ENCODE results near the gene ACAA2. TPM values are rescaled to one million over a fixed set of nuclear protein-coding genes. Genes with fewer than 3 reads are reported as not detected.

The ACAA2 gene
- total and polyA plus RNA-seq, 2 experiments from 2014 or later: 91.1 to 126 TPM

DNA sequence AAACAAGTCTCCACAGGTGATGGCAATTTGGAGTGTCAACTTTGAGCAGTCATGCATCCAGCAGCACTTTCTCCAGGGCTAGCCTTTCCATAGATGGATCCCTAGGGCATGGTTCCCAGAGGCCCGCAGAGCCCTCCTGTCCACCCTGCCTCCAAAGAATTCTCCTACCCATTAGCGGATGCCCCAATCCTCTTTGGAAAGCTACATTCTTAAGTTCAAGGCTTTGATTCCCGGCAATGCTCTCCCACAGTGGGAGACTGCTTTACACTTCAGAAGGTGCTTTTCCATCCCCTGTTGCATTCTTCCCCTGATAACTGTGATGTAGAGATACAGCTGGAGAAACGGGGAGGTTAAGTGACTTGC lies 61.3 kb downstream of the ACAA2 start (continued):
- TF ChIP-seq, protein P1, sequence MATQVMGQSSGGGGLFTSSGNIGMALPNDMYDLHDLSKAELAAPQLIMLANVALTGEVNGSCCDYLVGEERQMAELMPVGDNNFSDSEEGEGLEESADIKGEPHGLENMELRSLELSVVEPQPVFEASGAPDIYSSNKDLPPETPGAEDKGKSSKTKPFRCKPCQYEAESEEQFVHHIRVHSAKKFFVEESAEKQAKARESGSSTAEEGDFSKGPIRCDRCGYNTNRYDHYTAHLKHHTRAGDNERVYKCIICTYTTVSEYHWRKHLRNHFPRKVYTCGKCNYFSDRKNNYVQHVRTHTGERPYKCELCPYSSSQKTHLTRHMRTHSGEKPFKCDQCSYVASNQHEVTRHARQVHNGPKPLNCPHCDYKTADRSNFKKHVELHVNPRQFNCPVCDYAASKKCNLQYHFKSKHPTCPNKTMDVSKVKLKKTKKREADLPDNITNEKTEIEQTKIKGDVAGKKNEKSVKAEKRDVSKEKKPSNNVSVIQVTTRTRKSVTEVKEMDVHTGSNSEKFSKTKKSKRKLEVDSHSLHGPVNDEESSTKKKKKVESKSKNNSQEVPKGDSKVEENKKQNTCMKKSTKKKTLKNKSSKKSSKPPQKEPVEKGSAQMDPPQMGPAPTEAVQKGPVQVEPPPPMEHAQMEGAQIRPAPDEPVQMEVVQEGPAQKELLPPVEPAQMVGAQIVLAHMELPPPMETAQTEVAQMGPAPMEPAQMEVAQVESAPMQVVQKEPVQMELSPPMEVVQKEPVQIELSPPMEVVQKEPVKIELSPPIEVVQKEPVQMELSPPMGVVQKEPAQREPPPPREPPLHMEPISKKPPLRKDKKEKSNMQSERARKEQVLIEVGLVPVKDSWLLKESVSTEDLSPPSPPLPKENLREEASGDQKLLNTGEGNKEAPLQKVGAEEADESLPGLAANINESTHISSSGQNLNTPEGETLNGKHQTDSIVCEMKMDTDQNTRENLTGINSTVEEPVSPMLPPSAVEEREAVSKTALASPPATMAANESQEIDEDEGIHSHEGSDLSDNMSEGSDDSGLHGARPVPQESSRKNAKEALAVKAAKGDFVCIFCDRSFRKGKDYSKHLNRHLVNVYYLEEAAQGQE (IDR thresholded peaks at IDR 0.05; ENCODE audit: unreplicated experiment): no peak
- TF ChIP-seq, protein P2, sequence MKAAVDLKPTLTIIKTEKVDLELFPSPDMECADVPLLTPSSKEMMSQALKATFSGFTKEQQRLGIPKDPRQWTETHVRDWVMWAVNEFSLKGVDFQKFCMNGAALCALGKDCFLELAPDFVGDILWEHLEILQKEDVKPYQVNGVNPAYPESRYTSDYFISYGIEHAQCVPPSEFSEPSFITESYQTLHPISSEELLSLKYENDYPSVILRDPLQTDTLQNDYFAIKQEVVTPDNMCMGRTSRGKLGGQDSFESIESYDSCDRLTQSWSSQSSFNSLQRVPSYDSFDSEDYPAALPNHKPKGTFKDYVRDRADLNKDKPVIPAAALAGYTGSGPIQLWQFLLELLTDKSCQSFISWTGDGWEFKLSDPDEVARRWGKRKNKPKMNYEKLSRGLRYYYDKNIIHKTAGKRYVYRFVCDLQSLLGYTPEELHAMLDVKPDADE (IDR thresholded peaks at IDR 0.05): no peak
- TF ChIP-seq ZNF114 (CRISPR knock-in tag; IDR thresholded peaks at IDR 0.05): no peak
- no peak for TF ChIP-seq EZH2phosphoT487 (IDR thresholded peaks at IDR 0.05; ENCODE audit: unreplicated experiment)
- no peak for TF ChIP-seq CREB1 (CRISPR knock-in tag; IDR thresholded peaks at IDR 0.05; ENCODE audit: low read depth)
- TF ChIP-seq, protein P3, sequence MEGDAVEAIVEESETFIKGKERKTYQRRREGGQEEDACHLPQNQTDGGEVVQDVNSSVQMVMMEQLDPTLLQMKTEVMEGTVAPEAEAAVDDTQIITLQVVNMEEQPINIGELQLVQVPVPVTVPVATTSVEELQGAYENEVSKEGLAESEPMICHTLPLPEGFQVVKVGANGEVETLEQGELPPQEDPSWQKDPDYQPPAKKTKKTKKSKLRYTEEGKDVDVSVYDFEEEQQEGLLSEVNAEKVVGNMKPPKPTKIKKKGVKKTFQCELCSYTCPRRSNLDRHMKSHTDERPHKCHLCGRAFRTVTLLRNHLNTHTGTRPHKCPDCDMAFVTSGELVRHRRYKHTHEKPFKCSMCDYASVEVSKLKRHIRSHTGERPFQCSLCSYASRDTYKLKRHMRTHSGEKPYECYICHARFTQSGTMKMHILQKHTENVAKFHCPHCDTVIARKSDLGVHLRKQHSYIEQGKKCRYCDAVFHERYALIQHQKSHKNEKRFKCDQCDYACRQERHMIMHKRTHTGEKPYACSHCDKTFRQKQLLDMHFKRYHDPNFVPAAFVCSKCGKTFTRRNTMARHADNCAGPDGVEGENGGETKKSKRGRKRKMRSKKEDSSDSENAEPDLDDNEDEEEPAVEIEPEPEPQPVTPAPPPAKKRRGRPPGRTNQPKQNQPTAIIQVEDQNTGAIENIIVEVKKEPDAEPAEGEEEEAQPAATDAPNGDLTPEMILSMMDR (conservative IDR thresholded peaks at IDR 0.05; ENCODE audit: low read depth in 2 of 2): no peak
- TF ChIP-seq POLR2AphosphoS5 (IDR thresholded peaks at IDR 0.05; ENCODE audit: low read depth): no peak

DNA sequence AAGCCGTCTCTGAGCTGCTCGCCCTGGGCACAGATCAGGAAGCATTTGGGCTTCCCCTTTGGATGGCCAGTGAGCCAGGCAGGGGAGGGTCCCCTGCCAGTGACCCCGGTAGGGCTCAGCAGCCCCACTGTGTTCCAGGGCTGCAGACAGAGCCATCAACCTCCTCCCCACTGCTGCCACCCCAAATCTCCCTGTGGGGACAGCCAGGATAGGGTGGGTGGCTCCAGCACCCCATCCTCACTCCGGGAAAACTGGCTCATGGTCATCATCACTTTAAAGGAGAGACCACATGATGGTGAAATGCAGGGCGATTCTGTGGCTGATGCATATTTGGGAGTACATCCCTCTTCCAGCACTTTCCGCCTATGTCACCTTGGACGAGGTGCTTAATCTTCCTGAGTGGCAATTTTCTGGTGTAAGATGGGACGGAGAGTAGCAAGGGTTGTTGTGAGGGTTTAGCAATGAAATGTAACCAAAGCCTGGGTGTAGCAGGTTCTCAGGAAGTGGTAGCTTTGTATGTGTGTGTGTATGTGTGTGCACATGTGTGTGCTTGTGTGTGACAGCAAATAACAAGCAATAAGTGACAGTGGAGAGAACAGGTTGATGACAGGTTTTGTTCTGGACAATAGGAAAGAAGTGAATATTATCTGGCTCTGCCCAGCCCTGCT lies 61.8 kb downstream of the ACAA2 start:
- Mint-ChIP-seq H3K9me3 (no peaks in the 10 kb centered on the region; the same call in 2 of the 3 replicates), H3K27ac (no peak overlapping the region), H3K27me3 (ENCODE audit: insufficient read depth, low read depth, poor library complexity) (peaks cover 2% of the 10 kb centered on the region), H3K4me3 (no peak overlapping the region), H3K4me1 (peaks cover 14% of the 10 kb centered on the region), H3K36me3 (ENCODE audit: low read depth) (no peaks in the 10 kb centered on the region)
- Histone ChIP-seq H3F3A (replicated peaks; ENCODE audit: low read depth) (no peaks in the 10 kb centered on the region), H2AFZ (no peak overlapping the region), H3K36me3 (ENCODE audit: insufficient read depth) (no peaks in the 10 kb centered on the region), H3K4me1 (ENCODE audit: insufficient read depth) (peaks cover 8% of the 10 kb centered on the region), H4K20me1 (replicated peaks; ENCODE audit: insufficient read depth) (no peaks in the 10 kb centered on the region), H3K9me2 (ENCODE audit: insufficient read depth) (no peaks in the 10 kb centered on the region), H3K4me2 (no peak overlapping the region), H3K27ac (ENCODE audit: low read depth) (no peak overlapping the region), H3K27me3 (ENCODE audit: insufficient read depth) (no peaks in the 10 kb centered on the region), H3K4me3 (no peak overlapping the region), H3K79me2 (replicated peaks; ENCODE audit: insufficient read depth) (no peaks in the 10 kb centered on the region)
- no peak for DNase-seq (ENCODE audit: low spot score)
- TF ChIP-seq, protein P1 (IDR thresholded peaks at IDR 0.05; ENCODE audit: unreplicated experiment): no peak
- TF ChIP-seq EZH2 (IDR thresholded peaks at IDR 0.05; ENCODE audit: low read depth, unreplicated experiment) (no peak), EZH2phosphoT487 (IDR thresholded peaks at IDR 0.05; ENCODE audit: unreplicated experiment) (no peak), POLR2AphosphoS5 (IDR thresholded peaks at IDR 0.05; ENCODE audit: low read depth) (no peak), NANOG (IDR thresholded peaks at IDR 0.05; ENCODE audit: borderline replicate concordance) (no peak), ZNF114 (CRISPR knock-in tag; IDR thresholded peaks at IDR 0.05) (no peak), CREB1 (CRISPR knock-in tag; IDR thresholded peaks at IDR 0.05; ENCODE audit: low read depth) (no peak), ZNF331 (CRISPR knock-in tag; IDR thresholded peaks at IDR 0.05; ENCODE audit: low read depth) (no peak), STAT1 (IDR thresholded peaks at IDR 0.05; ENCODE audit: unreplicated experiment) (no peak)
- TF ChIP-seq, protein P2 (IDR thresholded peaks at IDR 0.05): no peak
- TF ChIP-seq, protein P3 (conservative IDR thresholded peaks at IDR 0.05; ENCODE audit: low read depth in 2 of 2): no peak
- ATAC-seq: no peak

Data from GM23338 (cell line).